ENCODE results near the gene PNMA8C.
"Not testable (repeated sequence)": the region's sequence is repeated elsewhere in the genome, so short reads cannot be mapped to it uniquely, and the experiment has no call there.

The PNMA8C gene

GRCh38 chr19:46460055-46460454 lies 31.3 kb upstream of the PNMA8C start:
- no peak for TF ChIP-seq JUND (IDR thresholded peaks at IDR 0.05; ENCODE audit: low read depth)
- no peak for DNase-seq (ENCODE audit: low read depth in 1 of 2, low spot score in 1 of 2)
- in situ Hi-C loops (cut with HindIII; ENCODE audit: low pct_unique_long_range_greater_than_20kb, low sequenced_read_pairs): no loop called here

- DNase-seq (ENCODE audit: low read depth in 1 of 2, low spot score in 1 of 2): no peak
- in situ Hi-C loops (cut with HindIII; ENCODE audit: low pct_unique_long_range_greater_than_20kb, low sequenced_read_pairs): no loop called here
- no peak for TF ChIP-seq JUND (IDR thresholded peaks at IDR 0.05; ENCODE audit: low read depth)
Observed at GRCh38 chr19:46456930-46457329, 28.2 kb upstream of the PNMA8C start.

DNA sequence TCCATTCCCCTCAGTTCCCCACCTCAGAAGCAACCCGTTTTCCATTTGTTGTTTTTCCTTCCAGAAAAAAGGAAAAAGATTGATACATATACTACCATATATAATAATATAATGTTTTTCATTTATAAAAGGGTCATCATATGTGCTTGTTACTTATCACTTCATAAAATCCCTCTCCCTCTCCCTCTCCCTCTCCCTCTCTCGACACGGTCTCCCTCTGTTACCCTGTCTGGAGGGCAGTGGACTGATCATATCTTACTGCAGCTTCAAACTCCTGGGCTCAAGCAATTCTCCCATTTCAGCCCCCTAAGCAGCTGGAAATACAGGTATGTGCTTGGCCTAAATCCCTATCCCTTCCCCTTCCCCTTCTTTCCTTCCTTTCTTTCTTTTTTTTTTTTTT lies 25.5 kb upstream of the PNMA8C start:
- in situ Hi-C loops (cut with HindIII; ENCODE audit: low pct_unique_long_range_greater_than_20kb, low sequenced_read_pairs): no loop called here
- no peak for TF ChIP-seq JUND (IDR thresholded peaks at IDR 0.05; ENCODE audit: low read depth)
- DNase-seq (ENCODE audit: low read depth in 1 of 2, low spot score in 1 of 2): no peak

DNA sequence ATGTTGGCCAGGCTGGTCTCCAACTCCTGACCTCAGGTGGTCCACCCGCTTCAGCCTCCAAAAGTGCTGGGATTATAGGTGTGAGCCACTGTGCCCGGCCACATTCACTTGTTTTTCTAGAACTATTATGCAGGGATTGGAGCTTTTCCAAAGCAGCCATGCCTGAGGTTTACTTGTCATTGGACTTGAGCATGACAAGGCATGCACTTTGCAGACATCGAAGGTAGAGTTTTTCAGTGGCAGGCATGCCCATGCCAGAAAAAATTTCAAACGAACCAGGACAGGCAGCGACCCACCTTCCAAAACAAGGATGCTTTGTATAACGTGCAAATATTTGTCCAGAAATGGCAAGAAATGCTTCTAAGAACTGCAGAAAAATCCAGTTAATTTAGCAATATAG lies 24.9 kb upstream of the PNMA8C start:
- no peak for TF ChIP-seq JUND (IDR thresholded peaks at IDR 0.05; ENCODE audit: low read depth)
- no peak for DNase-seq (ENCODE audit: low read depth in 1 of 2, low spot score in 1 of 2)
- in situ Hi-C loops (cut with HindIII; ENCODE audit: low pct_unique_long_range_greater_than_20kb, low sequenced_read_pairs): no loop called here

- no peak for TF ChIP-seq JUND (IDR thresholded peaks at IDR 0.05; ENCODE audit: low read depth)
- in situ Hi-C loops (cut with HindIII; ENCODE audit: low pct_unique_long_range_greater_than_20kb, low sequenced_read_pairs): no loop called here
- DNase-seq (ENCODE audit: low read depth in 1 of 2, low spot score in 1 of 2): no peak
Observed at GRCh38 chr19:46452186-46452585, 23.4 kb upstream of the PNMA8C start.

DNA sequence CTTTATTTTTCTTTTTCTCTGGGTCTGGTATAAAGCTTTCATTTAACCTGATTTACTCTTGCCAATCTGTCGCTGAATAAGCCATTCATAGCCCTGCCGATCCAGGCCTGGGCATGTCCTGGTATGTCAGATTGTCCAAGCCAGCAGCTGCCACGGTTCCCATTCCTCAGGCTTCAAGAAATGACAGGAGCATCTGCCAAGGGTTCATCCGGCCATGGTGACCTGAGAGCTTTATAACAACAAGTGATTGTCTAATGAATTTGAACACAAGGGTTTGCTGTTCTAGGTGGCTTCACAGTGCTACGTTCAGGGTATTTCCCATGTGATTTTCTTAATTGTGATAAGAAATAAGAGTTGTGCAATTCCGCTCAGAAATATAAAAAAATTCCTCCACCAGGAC lies 22.6 kb upstream of the PNMA8C start:
- TF ChIP-seq JUND (IDR thresholded peaks at IDR 0.05; ENCODE audit: low read depth): no peak
- DNase-seq (ENCODE audit: low read depth in 1 of 2, low spot score in 1 of 2): no peak
- in situ Hi-C loops (cut with HindIII; ENCODE audit: low pct_unique_long_range_greater_than_20kb, low sequenced_read_pairs): no loop called here

- in situ Hi-C loops (cut with HindIII; ENCODE audit: low pct_unique_long_range_greater_than_20kb, low sequenced_read_pairs): no loop called here
- no peak for TF ChIP-seq JUND (IDR thresholded peaks at IDR 0.05; ENCODE audit: low read depth)
- DNase-seq (ENCODE audit: low read depth in 1 of 2, low spot score in 1 of 2): no peak
Observed at GRCh38 chr19:46450737-46451136, 22.0 kb upstream of the PNMA8C start.

DNA sequence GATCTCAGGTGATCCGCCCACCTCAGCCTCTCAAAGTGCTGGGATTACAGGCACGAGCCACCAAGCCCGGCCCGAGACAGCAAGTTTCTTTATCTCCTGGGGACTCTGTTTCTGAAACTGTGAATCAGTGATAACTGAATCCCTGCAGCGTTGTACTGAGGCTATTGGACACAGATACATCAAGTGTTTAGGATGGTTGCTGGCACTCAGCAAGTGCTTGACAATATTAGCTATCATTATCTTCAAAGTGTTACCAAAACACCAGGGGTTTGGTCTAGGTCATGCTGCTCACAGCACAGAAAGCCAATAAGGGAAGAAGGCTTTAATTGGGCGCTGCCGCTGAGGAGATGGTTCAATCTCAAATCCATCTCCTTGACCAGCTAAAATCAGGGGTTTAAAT lies 20.5 kb upstream of the PNMA8C start:
- no peak for DNase-seq (ENCODE audit: low read depth in 1 of 2, low spot score in 1 of 2)
- no peak for TF ChIP-seq JUND (IDR thresholded peaks at IDR 0.05; ENCODE audit: low read depth)
- in situ Hi-C loops (cut with HindIII; ENCODE audit: low pct_unique_long_range_greater_than_20kb, low sequenced_read_pairs): no loop called here

GRCh38 chr19:46448601-46449000 lies 19.9 kb upstream of the PNMA8C start:
- in situ Hi-C loops (cut with HindIII; ENCODE audit: low pct_unique_long_range_greater_than_20kb, low sequenced_read_pairs): no loop called here
- no peak for DNase-seq (ENCODE audit: low read depth in 1 of 2, low spot score in 1 of 2)
- TF ChIP-seq JUND (IDR thresholded peaks at IDR 0.05; ENCODE audit: low read depth): no peak

GRCh38 chr19:46447824-46448223 lies 19.1 kb upstream of the PNMA8C start:
- no peak for DNase-seq (ENCODE audit: low read depth in 1 of 2, low spot score in 1 of 2)
- in situ Hi-C loops (cut with HindIII; ENCODE audit: low pct_unique_long_range_greater_than_20kb, low sequenced_read_pairs): no loop called here
- TF ChIP-seq JUND (IDR thresholded peaks at IDR 0.05; ENCODE audit: low read depth): no peak

- TF ChIP-seq JUND (IDR thresholded peaks at IDR 0.05; ENCODE audit: low read depth): no peak
- in situ Hi-C loops (cut with HindIII; ENCODE audit: low pct_unique_long_range_greater_than_20kb, low sequenced_read_pairs): no loop called here
- no peak for DNase-seq (ENCODE audit: low read depth in 1 of 2, low spot score in 1 of 2)
Observed at GRCh38 chr19:46447006-46447405, 18.3 kb upstream of the PNMA8C start.

DNA sequence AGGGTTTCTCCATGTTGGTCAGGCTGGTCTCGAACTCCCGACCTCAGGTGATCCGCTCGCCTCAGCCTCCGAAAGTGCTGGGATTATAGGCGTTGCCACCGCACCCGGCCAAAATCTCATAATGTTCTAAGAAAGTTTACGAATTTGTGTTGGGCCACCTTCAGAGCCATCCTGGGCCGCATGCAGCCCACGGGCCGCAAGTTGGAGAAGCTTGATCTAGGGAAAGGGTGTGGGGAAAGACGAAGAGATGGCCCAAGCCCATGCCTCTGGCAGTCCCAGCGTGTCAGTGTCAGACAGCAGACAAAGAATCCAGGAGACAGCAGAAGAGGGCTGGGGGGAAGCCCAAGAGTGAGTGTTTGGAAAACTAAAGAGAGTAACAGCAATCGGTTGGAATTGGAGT lies 17.3 kb upstream of the PNMA8C start:
- in situ Hi-C loops (cut with HindIII; ENCODE audit: low pct_unique_long_range_greater_than_20kb, low sequenced_read_pairs): no loop called here
- DNase-seq (ENCODE audit: low read depth in 1 of 2, low spot score in 1 of 2): no peak
- TF ChIP-seq JUND (IDR thresholded peaks at IDR 0.05; ENCODE audit: low read depth): no peak

DNA sequence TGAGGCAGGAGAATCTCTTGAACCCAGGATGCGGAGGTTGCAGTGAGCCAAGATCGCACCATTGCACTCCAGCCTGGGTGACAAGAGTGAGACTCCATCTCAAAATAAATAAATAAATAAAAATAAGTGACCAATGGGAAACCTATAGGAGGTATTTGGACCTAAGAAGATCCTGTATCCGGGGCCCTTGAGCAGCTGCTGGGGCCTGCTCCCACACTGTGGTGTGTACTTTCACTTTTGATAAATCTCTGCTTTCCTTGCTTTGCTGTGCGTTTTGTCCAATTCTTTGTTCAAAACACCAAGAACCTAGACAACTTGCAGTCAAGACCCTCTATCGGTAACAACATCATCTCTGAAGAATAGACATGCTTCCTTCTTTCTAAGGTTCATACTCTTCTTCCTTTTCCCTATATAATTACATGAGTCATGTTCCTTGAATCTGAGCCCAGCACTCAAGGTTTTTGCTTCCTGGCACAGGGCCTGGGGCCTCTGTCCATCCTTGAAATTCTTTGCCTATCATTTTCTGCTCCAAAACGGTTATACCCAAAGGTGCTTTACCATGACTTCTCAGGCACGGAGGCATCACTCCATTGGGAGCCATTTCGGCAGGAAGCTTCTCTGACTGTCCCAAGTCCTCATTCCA lies 14.2 kb upstream of the PNMA8C start:
- no peak for DNase-seq (ENCODE audit: low read depth in 1 of 2, low spot score in 1 of 2)
- TF ChIP-seq JUND (IDR thresholded peaks at IDR 0.05; ENCODE audit: low read depth): no peak
- in situ Hi-C loops (cut with HindIII; ENCODE audit: low pct_unique_long_range_greater_than_20kb, low sequenced_read_pairs): no loop called here

DNA sequence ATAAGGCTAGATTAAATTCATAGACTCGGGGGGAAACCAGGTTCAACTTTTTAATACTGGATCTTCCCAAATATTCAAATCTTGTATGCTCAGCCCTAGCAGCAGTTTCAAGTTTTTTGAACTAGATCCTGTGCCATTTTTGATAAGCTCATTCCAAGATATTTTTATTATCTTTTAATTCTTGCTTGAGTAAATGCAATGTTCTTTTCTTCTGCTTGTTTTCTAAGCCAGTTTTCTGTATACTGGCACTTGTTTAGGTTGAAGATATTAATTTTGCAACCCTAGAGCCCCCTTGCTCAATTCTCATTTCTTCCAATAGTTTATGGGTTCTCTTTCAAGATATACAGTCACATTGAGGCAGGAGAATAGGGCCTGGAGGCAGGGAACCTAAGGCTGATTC lies 13.1 kb upstream of the PNMA8C start:
- TF ChIP-seq JUND (IDR thresholded peaks at IDR 0.05; ENCODE audit: low read depth): no peak
- no peak for DNase-seq (ENCODE audit: low read depth in 1 of 2, low spot score in 1 of 2)
- in situ Hi-C loops (cut with HindIII; ENCODE audit: low pct_unique_long_range_greater_than_20kb, low sequenced_read_pairs): no loop called here

DNA sequence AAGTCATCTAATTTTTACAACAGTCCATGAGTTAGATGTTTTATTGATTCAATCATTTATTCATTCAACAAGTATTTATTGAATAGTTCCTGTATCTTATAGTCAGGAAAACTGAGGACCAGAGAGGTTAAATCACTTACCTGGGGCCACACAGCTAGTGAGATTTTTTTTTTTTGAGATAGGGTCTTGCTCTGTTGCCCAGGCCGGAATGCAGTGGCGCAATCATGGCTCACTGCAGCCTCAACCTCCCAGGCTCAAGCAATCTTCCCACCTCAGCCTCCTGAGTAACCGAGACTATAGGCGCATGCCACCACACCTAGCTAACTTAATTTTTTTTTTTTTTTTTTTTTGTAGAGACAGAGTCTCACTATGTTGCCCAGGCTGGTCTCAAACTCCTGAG lies 7.0 kb upstream of the PNMA8C start:
- in situ Hi-C loops (cut with HindIII; ENCODE audit: low pct_unique_long_range_greater_than_20kb, low sequenced_read_pairs); DNase-seq (ENCODE audit: low read depth in 1 of 2, low spot score in 1 of 2): not testable (repeated sequence)

Measured in T47D (cell line).